Transverse colon (tissue), 4 donors: Measurements from ENCODE around the gene PI4KA. TPM values are rescaled to one million over a fixed set of nuclear protein-coding genes. Genes with fewer than 3 reads are reported as not detected.
"Not testable (repeated sequence)": the region's sequence is repeated elsewhere in the genome, so short reads cannot be mapped to it uniquely, and the experiment has no call there.

Experiments used
- DNase-seq: peaks from one replicate; pipeline ENCODE4 v3.0.0-alpha.2; 2019
- H3K27ac ChIP-seq, 4 donors: fragments of 200-600 bp; sonication (generic); 2 replicates each; pipeline ENCODE4 v1.5.1; 2016 to 2018; ENCODE audit warnings: inconsistent platforms in 4 of 4
- H3K27me3 ChIP-seq: fragments of 200-600 bp; sonication (generic); 2 replicates; pipeline ENCODE4 v1.5.1; 2017; ENCODE audit warnings: inconsistent platforms
- H3K36me3 ChIP-seq, 4 donors: fragments of 200-600 bp; sonication (generic); 2 replicates each; pipeline ENCODE4 v1.5.1; 2017 to 2019; ENCODE audit warnings: inconsistent platforms in 4 of 4
- H3K4me1 ChIP-seq, 4 donors: fragments of 200-600 bp; sonication (generic); 2 replicates each; pipeline ENCODE4 v1.5.1; 2017 to 2020; ENCODE audit warnings: inconsistent platforms in 4 of 4
- H3K4me3 ChIP-seq, 4 donors: fragments of 200-600 bp; sonication (generic); 1 replicate in 1 of 4; 2 replicates in 3 of 4; pipeline versions ENCODE4 v1.5.1 to v1.6.1; 2017 to 2019; ENCODE audit warnings: inconsistent platforms in 4 of 4
- H3K9me3 ChIP-seq, 2 donors: fragments of 200-600 bp; sonication (generic); 2 replicates each; pipeline ENCODE4 v1.5.1; 2017 to 2019; ENCODE audit warnings: inconsistent platforms in 2 of 2
- CTCF ChIP-seq, 5 experiments: fragments of 200-600 bp in 3 of 5; fragments of 450-650 bp in 2 of 5; sonication (generic) in 3 of 5; IDR thresholded peaks; 1 replicate in 2 of 5; 2 replicates in 3 of 5; pipeline ENCODE4 v1.5.1; 2016 to 2017; ENCODE audit warnings: antibody characterized with exemption in 5 of 5, inconsistent platforms in 3 of 5, mild to moderate bottlenecking in 2 of 5, moderate library complexity in 1 of 5
- EP300 ChIP-seq: sonication (generic); formaldehyde crosslinking; IDR thresholded peaks from one replicate; pipeline ENCODE4 v1.6.1; 2017; ENCODE audit warnings: antibody characterized with exemption, low read depth
- POLR2A ChIP-seq: fragments of 450-650 bp; IDR thresholded peaks from one replicate; pipeline ENCODE4 v1.6.1; 2016; ENCODE audit warnings: antibody characterized with exemption, mild to moderate bottlenecking, moderate library complexity
- POLR2AphosphoS5 ChIP-seq, 3 donors: sonication (generic); formaldehyde crosslinking; IDR thresholded peaks; one replicate each; pipeline ENCODE4 v1.6.1; 2016; ENCODE audit warnings: antibody characterized with exemption in 3 of 3
- WGBS, 2 donors: methylation state at CpG; one replicate each; pipeline ENCODE4 v1.1.5; 2018; ENCODE audit warnings: low coverage in 1 of 2; 5-methylcytosine and 5-hydroxymethylcytosine counted together
- in situ Hi-C, 4 donors: fragments of 200-750 bp; cut with MboI; loops; one replicate each; pipeline versions ENCODE4 v1.15.0 to v1.15.1; 2017; ENCODE audit warnings: low sequenced_read_pairs in 3 of 4, low pct_ligation_motif_present in 1 of 4, low pct_unique_long_range_greater_than_20kb in 1 of 4
- intact Hi-C: fragments of 100-400 bp; cut with DNase I; formaldehyde crosslinking; loops from one replicate; pipeline ENCODE4 v1.15.1; 2023; ENCODE audit warnings: low total_unique reads
- total RNA-seq, 4 donors: library from RNA; depleted of rRNA; stranded (reverse); fragments of >200 nt; gene quantifications; one replicate each; pipeline ENCODE4 v1.1.0, GENCODE V29; 2016

Gene PI4KA
- total RNA-seq, 4 donors from 2014 or later: 90.8 to 126 (median 109) TPM

- 96 to 100% methylated on average over 3 of the region's 3 CpGs for WGBS, 2 donors
- no peak overlapping the region for H3K27ac ChIP-seq
- no peak for TF ChIP-seq EP300
- TF ChIP-seq CTCF (IDR thresholded peaks at IDR 0.05): no peak
- no peak for TF ChIP-seq POLR2AphosphoS5 (IDR thresholded peaks at IDR 0.05)
- no peak for TF ChIP-seq POLR2A
Observed at GRCh38 chr22:20839837-20840645, 18.6 kb downstream of the PI4KA start.

DNA sequence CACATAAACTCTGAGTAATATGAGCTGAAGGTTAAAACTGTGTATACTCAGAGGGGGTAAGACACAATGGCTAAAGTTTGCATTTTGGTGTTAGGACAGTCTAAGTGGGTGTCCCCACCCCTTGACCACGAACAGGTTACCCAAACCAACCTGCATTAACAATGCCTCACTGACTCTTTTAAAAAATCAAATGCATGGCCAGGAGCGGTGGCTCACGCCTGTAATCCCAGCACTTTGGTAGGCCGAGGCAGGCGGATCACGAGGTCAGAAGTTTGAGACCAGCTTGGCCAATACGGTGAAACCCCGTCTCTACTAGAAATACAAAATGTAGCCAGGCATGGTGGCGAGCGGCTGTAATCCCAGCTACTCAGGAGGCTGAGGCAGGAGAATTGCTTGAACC, 19.3 kb downstream of the PI4KA start:
- H3K4me1 ChIP-seq: peaks cover 0 to 26% (median 16%) of the 10 kb centered on the region in 4 donors
- H3K9me3 ChIP-seq, H3K36me3 ChIP-seq, H3K27me3 ChIP-seq, DNase-seq, intact Hi-C loops, H3K4me3 ChIP-seq, in situ Hi-C loops, H3K27ac ChIP-seq: not testable (repeated sequence)
- 96% methylated on average over 10 of the region's 10 CpGs; no CpG with 5 or more reads in 1 of the 2 donors for WGBS, 2 donors

More at GRCh38 chr22:20839837-20840645, 18.6 kb downstream of the PI4KA start:
- Histone ChIP-seq H3K4me1 (peaks cover 0 to 26% (median 16%) of the 10 kb centered on the region in 4 donors), H3K9me3 (no peaks in the 10 kb centered on the region), H3K27me3 (no peaks in the 10 kb centered on the region), H3K4me3 (no peak overlapping the region), H3K36me3 (no peaks in the 10 kb centered on the region)
- no peak for DNase-seq
- in situ Hi-C loops (no loop called here), intact Hi-C loops (no loop called here)

GRCh38 chr22:20836987-20837823, 21.4 kb downstream of the PI4KA start:
- WGBS, 2 donors: 95 to 100% methylated on average over 2 of the region's 2 CpGs
- intact Hi-C loops: no loop called here
- TF ChIP-seq CTCF (IDR thresholded peaks at IDR 0.05): no peak

DNA sequence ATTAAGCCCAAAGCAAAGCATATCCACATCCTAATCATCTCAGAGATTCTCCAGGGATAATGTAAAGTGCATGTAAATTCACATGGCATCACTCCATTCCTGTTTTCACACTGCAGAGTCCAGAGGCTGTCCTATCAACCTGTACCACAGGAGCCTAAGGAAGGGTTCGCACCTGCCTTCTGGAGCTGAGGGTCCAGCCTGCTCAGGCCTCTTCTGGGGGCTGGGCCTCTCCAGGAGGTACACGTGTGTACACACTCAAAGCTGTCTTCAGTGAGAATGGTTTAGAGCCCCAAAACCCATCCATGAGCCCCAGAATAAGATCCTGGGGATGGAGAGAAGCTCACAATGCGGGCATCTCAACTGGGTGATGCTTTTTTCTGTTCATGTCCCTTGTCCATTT, 23.9 kb downstream of the PI4KA start:
- H3K4me1 ChIP-seq: peaks cover 0 to 5% (median 0%) of the 10 kb centered on the region in 4 donors
- in situ Hi-C loops: no loop called here
- WGBS, 2 donors: 88 to 100% methylated on average over 1 to 3 of the region's 3 CpGs
- TF ChIP-seq POLR2A: no peak
- no peak for TF ChIP-seq POLR2AphosphoS5 (IDR thresholded peaks at IDR 0.05)
- TF ChIP-seq CTCF (IDR thresholded peaks at IDR 0.05): no peak
- no peak for TF ChIP-seq EP300
- no peaks in the 10 kb centered on the region for H3K27me3 ChIP-seq
- H3K4me3 ChIP-seq: no peak overlapping the region
- no peak for DNase-seq
- no peak overlapping the region for H3K27ac ChIP-seq
- intact Hi-C loops: no loop called here
- H3K36me3 ChIP-seq: peaks cover 0 to 35% (median 10%) of the 10 kb centered on the region in 4 donors
- no peaks in the 10 kb centered on the region for H3K9me3 ChIP-seq

More at GRCh38 chr22:20836987-20837823, 21.4 kb downstream of the PI4KA start:
- Histone ChIP-seq H3K9me3 (no peaks in the 10 kb centered on the region), H3K36me3 (peaks cover 0 to 14% (median 6%) of the 10 kb centered on the region in 4 donors), H3K4me1 (peaks cover 0 to 16% (median 7%) of the 10 kb centered on the region in 4 donors), H3K27ac (no peak overlapping the region), H3K27me3 (no peaks in the 10 kb centered on the region), H3K4me3 (no peak overlapping the region)
- in situ Hi-C loops: no loop called here
- no peak for DNase-seq
